PC-9 (cell line): ENCODE data around the gene NSMCE4A.

Experiments used
- CTCF ChIP-seq: fragments of 200-600 bp; sonication (generic); conservative IDR thresholded peaks from 2 replicates; pipeline ENCODE4 v1.6.1; 2017; ENCODE audit warnings: mixed run types, antibody characterized with exemption, mild to moderate bottlenecking, moderate library complexity
- EZH2 ChIP-seq: fragments of 200-600 bp; sonication (generic); IDR thresholded peaks from 2 replicates; pipeline ENCODE4 v1.8.0; 2017; ENCODE audit warnings: antibody characterized with exemption, low read depth

DNA sequence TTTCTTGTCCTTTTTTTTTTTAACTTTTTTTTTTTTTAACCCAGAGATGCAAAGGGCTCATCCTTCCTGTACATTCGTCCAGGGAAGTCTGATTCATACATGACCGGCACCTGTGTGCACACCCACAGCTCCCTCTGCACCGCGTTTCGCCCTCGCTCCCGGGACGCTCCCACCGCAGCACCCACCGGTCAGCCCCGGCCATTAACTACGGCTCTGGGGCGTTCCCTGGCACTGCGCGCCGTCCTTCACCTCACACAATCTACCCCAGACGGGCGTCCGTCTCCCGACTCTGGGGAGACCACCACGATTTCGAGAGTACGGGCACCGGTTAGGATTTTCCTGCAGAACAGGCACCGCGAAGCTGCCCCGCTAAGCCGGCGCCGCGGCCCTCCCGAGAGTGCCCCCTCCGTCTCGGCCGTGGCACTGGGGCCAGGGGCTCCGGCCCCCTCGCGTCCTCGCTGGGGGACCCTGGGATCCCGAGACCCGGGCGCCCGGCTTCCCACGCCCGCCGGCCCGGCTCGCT is 47.6 kb downstream of the NSMCE4A start:
- TF ChIP-seq CTCF (no peak), EZH2 (no peak)
